HepG2 (cell line): ENCODE data around the gene TMEM253. TPM values are rescaled to one million over a fixed set of nuclear protein-coding genes. Genes with fewer than 3 reads are reported as not detected.
A peak's percentile ranks its signal among the peaks of the same experiment; 100 is the strongest.

ENCODE experiments used
- ATRX ChIP-seq: sonication (generic); formaldehyde crosslinking; IDR thresholded peaks from 2 replicates; pipeline ENCODE4 v1.4.0; 2020; ENCODE audit warnings: missing genetic modification reagents, borderline replicate concordance
- CHCHD3 ChIP-seq: sonication (generic); formaldehyde crosslinking; IDR thresholded peaks from 2 replicates; pipeline ENCODE4 v1.8.0; 2022; ENCODE audit warnings: mild to moderate bottlenecking, missing genetic modification reagents, moderate library complexity
- EED ChIP-seq: sonication (generic); formaldehyde crosslinking; IDR thresholded peaks from 2 replicates; pipeline ENCODE4 v1.5.0; 2020; ENCODE audit warnings: mild to moderate bottlenecking, missing genetic modification reagents
- FOXA1 ChIP-seq, 2 experiments: fragments of 450-650 bp in 1 of 2; sonication (generic) in 1 of 2; formaldehyde crosslinking in 1 of 2; IDR thresholded peaks; 2 replicates each; pipeline versions ENCODE4 v1.4.0 to v1.6.1; 2016 to 2020; ENCODE audit warnings: missing genetic modification reagents in 1 of 2
- HNRNPH1 ChIP-seq: fragments of 200-400 bp; formaldehyde crosslinking; optimal IDR thresholded peaks from 2 replicates; pipeline ENCODE3; 2017; ENCODE audit warnings: mild to moderate bottlenecking, low read depth, low read length
- HOXA5 ChIP-seq: sonication (generic); formaldehyde crosslinking; IDR thresholded peaks from 2 replicates; pipeline ENCODE4 v1.4.0; 2020; ENCODE audit warnings: missing genetic modification reagents
- KDM2A ChIP-seq: sonication (generic); formaldehyde crosslinking; IDR thresholded peaks from 2 replicates; pipeline ENCODE4 v1.4.0; 2020; ENCODE audit warnings: low read depth, missing genetic modification reagents, borderline replicate concordance
- NFIB ChIP-seq: sonication (generic); formaldehyde crosslinking; IDR thresholded peaks from 2 replicates; pipeline ENCODE4 v1.9.0; 2021; ENCODE audit warnings: missing genetic modification reagents, mild to moderate bottlenecking, borderline replicate concordance
- NPAS2 ChIP-seq: sonication (generic); formaldehyde crosslinking; IDR thresholded peaks from 2 replicates; pipeline ENCODE4 v1.8.0; 2022; ENCODE audit warnings: mild to moderate bottlenecking, missing genetic modification reagents, borderline replicate concordance
- PBX2 ChIP-seq: IDR thresholded peaks from 2 replicates; pipeline ENCODE4 v1.6.1; 2016; ENCODE audit warnings: control low read depth
- PCBP2 ChIP-seq: fragments of 200-400 bp; formaldehyde crosslinking; optimal IDR thresholded peaks from 2 replicates; pipeline ENCODE3; 2018; ENCODE audit warnings: low read length, low read depth; ENCODE audit not compliant: poor library complexity, severe bottlenecking
- PHF8 ChIP-seq: sonication (generic); formaldehyde crosslinking; IDR thresholded peaks from 2 replicates; pipeline ENCODE4 v1.5.0; 2020; ENCODE audit warnings: missing genetic modification reagents
- PRDM10 ChIP-seq: sonication (generic); formaldehyde crosslinking; IDR thresholded peaks from 2 replicates; pipeline ENCODE4 v1.4.0; 2020; ENCODE audit warnings: low read depth, missing genetic modification reagents
- ZBTB7B ChIP-seq: sonication (generic); formaldehyde crosslinking; IDR thresholded peaks from 2 replicates; pipeline ENCODE4 v1.4.0; 2020; ENCODE audit warnings: missing genetic modification reagents
- ZFAT ChIP-seq: sonication (generic); formaldehyde crosslinking; conservative IDR thresholded peaks from 2 replicates; pipeline ENCODE4 v1.8.1; 2023; ENCODE audit warnings: missing genetic modification reagents, inconsistent platforms
- ZNF570 ChIP-seq: sonication (generic); formaldehyde crosslinking; IDR thresholded peaks from 2 replicates; pipeline ENCODE4 v1.4.0; 2020; ENCODE audit warnings: mild to moderate bottlenecking, missing genetic modification reagents, borderline replicate concordance
- ZNF616 ChIP-seq: sonication (generic); formaldehyde crosslinking; IDR thresholded peaks from 2 replicates; pipeline ENCODE4 v1.5.0; 2020; ENCODE audit warnings: low read depth, mild to moderate bottlenecking, missing genetic modification reagents
- ZNF709 ChIP-seq: sonication (generic); formaldehyde crosslinking; IDR thresholded peaks from 2 replicates; pipeline ENCODE4 v1.5.0; 2020; ENCODE audit warnings: mild to moderate bottlenecking, missing genetic modification reagents
- ZNF761 ChIP-seq: sonication (generic); formaldehyde crosslinking; conservative IDR thresholded peaks from 2 replicates; pipeline ENCODE4 v1.4.0; 2020; ENCODE audit warnings: mild to moderate bottlenecking, missing genetic modification reagents
- ZNF766 ChIP-seq: sonication (generic); formaldehyde crosslinking; IDR thresholded peaks from 2 replicates; pipeline ENCODE4 v1.5.0; 2020; ENCODE audit warnings: missing genetic modification reagents, borderline replicate concordance
- ZNF878 ChIP-seq: sonication (generic); formaldehyde crosslinking; IDR thresholded peaks from 2 replicates; pipeline ENCODE4 v1.8.1; 2023; ENCODE audit warnings: mild to moderate bottlenecking, missing genetic modification reagents, moderate library complexity
- polyA plus RNA-seq, 8 experiments: library from polyadenylated mRNA; depleted of rRNA in 3 of 8; stranded (reverse) in 7 of 8; unstranded in 1 of 8; fragments of >200 nt; fragmentation: Illumina TruSeq in 4 of 8; extraction: Trizol in 4 of 8; gene quantifications; 2 replicates each; pipeline versions ENCODE4 v1.2.1 to v1.2.3, GENCODE V29; 2011 to 2016; ENCODE audit warnings: low read depth in 4 of 8, missing spikeins in 1 of 8, mixed read lengths in 1 of 8; ENCODE audit not compliant: insufficient read depth in 1 of 8
- total RNA-seq, 5 experiments: library from RNA; depleted of rRNA; stranded (reverse); fragments of >200 nt; fragmentation: Illumina TruSeq; extraction: Trizol; gene quantifications; 2 replicates each; pipeline ENCODE4 v1.2.3, GENCODE V29; 2016; ENCODE audit warnings: low read depth in 1 of 5
- TF ChIP-seq, protein P1 (sequence below): IDR thresholded peaks from 2 replicates; pipeline ENCODE4 v1.6.1; 2012; ENCODE audit warnings: low read depth, low read length, improper control_type of control experiment

The TMEM253 gene
- total and polyA plus RNA-seq, 2 of the 13 experiments (the other 11 are each of a cell fraction or from before 2014, with no cell fraction given), result 0.29 to 0.45 TPM

DNA sequence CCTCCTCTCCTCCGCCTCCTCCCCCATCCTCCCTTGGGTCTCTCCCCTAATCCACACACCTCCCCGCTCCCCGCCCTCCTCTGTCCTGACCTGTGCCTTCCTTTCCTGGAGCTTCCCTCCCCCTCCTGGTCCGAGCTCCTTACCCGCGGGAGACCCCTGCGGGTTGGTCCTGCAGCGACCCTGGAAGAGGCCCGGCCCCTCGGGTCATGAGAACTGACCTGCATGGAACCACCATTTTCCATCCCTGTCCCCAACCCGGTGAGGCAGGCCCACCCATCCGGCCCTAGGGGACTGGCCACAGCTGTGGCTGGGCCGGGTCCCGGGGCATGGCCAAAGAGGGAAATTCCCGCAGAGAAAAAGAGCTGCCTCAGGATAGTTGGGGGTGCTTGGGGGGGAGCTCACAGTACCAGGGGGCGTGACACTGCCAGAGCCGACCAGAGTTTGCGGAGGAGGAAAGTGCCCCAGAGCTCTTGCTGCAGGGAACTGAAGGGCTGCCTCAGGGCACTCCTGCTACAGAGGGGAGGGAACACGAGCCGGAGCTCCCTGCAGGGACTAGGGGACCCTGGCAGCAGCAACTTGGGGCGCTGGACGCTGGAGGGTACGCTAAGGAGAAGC is 30.1 kb upstream of the TMEM253 start (continued):
- TF ChIP-seq, protein P1, sequence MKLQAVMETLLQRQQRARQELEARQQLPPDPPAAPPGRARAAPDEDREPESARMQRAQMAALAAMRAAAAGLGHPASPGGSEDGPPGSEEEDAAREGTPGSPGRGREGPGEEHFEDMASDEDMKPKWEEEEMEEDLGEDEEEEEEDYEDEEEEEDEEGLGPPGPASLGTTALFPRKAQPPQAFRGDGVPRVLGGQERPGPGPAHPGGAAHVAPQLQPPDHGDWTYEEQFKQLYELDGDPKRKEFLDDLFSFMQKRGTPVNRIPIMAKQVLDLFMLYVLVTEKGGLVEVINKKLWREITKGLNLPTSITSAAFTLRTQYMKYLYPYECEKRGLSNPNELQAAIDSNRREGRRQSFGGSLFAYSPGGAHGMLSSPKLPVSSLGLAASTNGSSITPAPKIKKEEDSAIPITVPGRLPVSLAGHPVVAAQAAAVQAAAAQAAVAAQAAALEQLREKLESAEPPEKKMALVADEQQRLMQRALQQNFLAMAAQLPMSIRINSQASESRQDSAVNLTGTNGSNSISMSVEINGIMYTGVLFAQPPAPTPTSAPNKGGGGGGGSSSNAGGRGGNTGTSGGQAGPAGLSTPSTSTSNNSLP, result no peak
- TF ChIP-seq PCBP2 (peak; percentile 68), ZNF616 (CRISPR knock-in tag) (no peak), NFIB (CRISPR knock-in tag) (no peak), ZNF878 (CRISPR knock-in tag) (no peak), FOXA1 (IDR thresholded peaks at IDR 0.05) (no peak), FOXA1 (CRISPR knock-in tag; IDR thresholded peaks at IDR 0.05) (no peak), HOXA5 (CRISPR knock-in tag) (peak; percentile 13; the same call in 1 of the 2 replicates), PBX2 (CRISPR knock-in tag) (no peak), ZFAT (CRISPR knock-in tag) (no peak), ATRX (no peak), CHCHD3 (CRISPR knock-in tag) (no peak), EED (CRISPR knock-in tag) (0 out of 2 replicates have a peak, but pooled peaks have one; percentile 11), ZNF766 (0 out of 2 replicates have a peak, but pooled peaks have one; percentile 41), PHF8 (CRISPR knock-in tag) (peak; percentile 64), NPAS2 (CRISPR knock-in tag) (peak; percentile 93), ZBTB7B (peak; percentile 86), ZNF709 (CRISPR knock-in tag) (no peak; the same call in 1 of the 2 replicates), PRDM10 (CRISPR knock-in tag) (no peak), ZNF761 (CRISPR knock-in tag) (peak; percentile 14; the same call in 1 of the 2 replicates), KDM2A (CRISPR knock-in tag) (0 out of 2 replicates have a peak, but pooled peaks have one; percentile 13), ZNF570 (CRISPR knock-in tag) (no peak), HNRNPH1 (no peak)
